Breast epithelium (tissue), 4 donors: ENCODE data around the gene SFXN1. TPM values are rescaled to one million over a fixed set of nuclear protein-coding genes. Genes with fewer than 3 reads are reported as not detected.
"Not testable (repeated sequence)": the region's sequence is repeated elsewhere in the genome, so short reads cannot be mapped to it uniquely, and the experiment has no call there.

Experiments used
- DNase-seq, 2 donors: peaks; one replicate each; pipeline ENCODE4 v3.0.0-alpha.2; 2019; ENCODE audit warnings: low spot score in 2 of 2
- H3K27ac ChIP-seq, 2 donors: fragments of 200-600 bp; sonication (generic) in 1 of 2; one replicate each; pipeline ENCODE4 v1.5.1; 2016 to 2019; ENCODE audit warnings: mild to moderate bottlenecking in 1 of 2
- H3K27me3 ChIP-seq, 2 donors: fragments of 200-600 bp; sonication (generic) in 1 of 2; one replicate each; pipeline versions ENCODE4 v1.5.1 to v1.6.0; 2017 to 2019; ENCODE audit warnings: control low read depth in 1 of 2, mild to moderate bottlenecking in 1 of 2
- H3K36me3 ChIP-seq: fragments of 200-600 bp; one replicate; pipeline ENCODE4 v1.5.1; 2019
- H3K4me1 ChIP-seq, 2 donors: fragments of 200-600 bp; sonication (generic); one replicate each; pipeline ENCODE4 v1.5.1; 2016 to 2019; ENCODE audit warnings: control low read depth in 1 of 2
- H3K4me3 ChIP-seq, 3 donors: fragments of 200-600 bp; sonication (generic); 1 replicate in 2 of 3; 2 replicates in 1 of 3; pipeline ENCODE4 v1.5.1; 2016 to 2019; ENCODE audit warnings: mild to moderate bottlenecking in 3 of 3, moderate library complexity in 2 of 3
- H3K9me3 ChIP-seq, 2 donors: fragments of 200-600 bp; sonication (generic) in 1 of 2; one replicate each; pipeline ENCODE4 v1.5.1; 2016 to 2019; ENCODE audit warnings: control low read depth in 1 of 2
- POLR2A ChIP-seq: fragments of 450-650 bp; IDR thresholded peaks from one replicate; pipeline ENCODE4 v1.6.1; 2016; ENCODE audit warnings: antibody characterized with exemption, mild to moderate bottlenecking, moderate library complexity
- POLR2AphosphoS5 ChIP-seq, 3 donors: sonication (generic); formaldehyde crosslinking; IDR thresholded peaks; one replicate each; pipeline ENCODE4 v1.6.1; 2017; ENCODE audit warnings: antibody characterized with exemption in 3 of 3
- intact Hi-C: fragments of 100-400 bp; cut with DNase I; formaldehyde crosslinking; loops from one replicate; pipeline ENCODE4 v1.15.1; 2023; ENCODE audit warnings: low total_unique reads
- total RNA-seq, 3 donors: library from RNA; depleted of rRNA; stranded (reverse); fragments of >200 nt; gene quantifications; one replicate each; pipeline ENCODE4 v1.1.0, GENCODE V29; 2016
- TF ChIP-seq, protein P1 (sequence below), 3 donors: fragments of 450-650 bp; IDR thresholded peaks; one replicate each; pipeline ENCODE4 v1.5.1; 2016 to 2017; ENCODE audit warnings: antibody characterized with exemption in 3 of 3, mild to moderate bottlenecking in 3 of 3, moderate library complexity in 3 of 3

SFXN1 gene
- total RNA-seq, 3 donors from 2014 or later, result 16.6 to 30.5 (median 20.9) TPM

DNA sequence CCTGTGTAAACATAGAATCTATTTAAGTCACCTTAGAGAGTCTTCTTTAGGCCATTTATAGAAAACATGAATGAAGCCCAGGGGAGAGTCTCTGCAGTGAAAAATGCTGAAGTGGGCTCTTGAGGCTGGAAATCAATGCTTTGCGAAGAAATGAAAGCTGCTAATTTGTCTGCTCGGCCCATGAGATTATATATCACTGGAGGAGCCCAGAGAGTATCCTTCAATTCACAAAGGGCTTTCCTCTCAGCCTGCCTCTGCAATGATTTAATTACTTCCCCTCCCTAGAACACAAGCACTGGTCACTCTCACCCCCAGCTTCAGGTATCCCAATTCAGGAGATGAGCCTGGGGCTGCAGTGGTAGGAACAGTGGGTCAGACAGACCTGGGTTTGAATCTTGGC, 26.2 kb upstream of the SFXN1 start:
- intact Hi-C loops, result loop anchor here (10.0 kb wide), 1 partner anchor 507 kb away; no protein-coding TSS in a partner anchor
- Histone ChIP-seq H3K27me3 (peaks cover 0 to 35% of the 10 kb centered on the region in 2 donors), H3K9me3 (no peaks in the 10 kb centered on the region), H3K27ac (no peak overlapping the region), H3K36me3 (no peaks in the 10 kb centered on the region), H3K4me3 (no peak overlapping the region), H3K4me1 (no peaks in the 10 kb centered on the region)
- no peak for DNase-seq
- TF ChIP-seq, protein P1, sequence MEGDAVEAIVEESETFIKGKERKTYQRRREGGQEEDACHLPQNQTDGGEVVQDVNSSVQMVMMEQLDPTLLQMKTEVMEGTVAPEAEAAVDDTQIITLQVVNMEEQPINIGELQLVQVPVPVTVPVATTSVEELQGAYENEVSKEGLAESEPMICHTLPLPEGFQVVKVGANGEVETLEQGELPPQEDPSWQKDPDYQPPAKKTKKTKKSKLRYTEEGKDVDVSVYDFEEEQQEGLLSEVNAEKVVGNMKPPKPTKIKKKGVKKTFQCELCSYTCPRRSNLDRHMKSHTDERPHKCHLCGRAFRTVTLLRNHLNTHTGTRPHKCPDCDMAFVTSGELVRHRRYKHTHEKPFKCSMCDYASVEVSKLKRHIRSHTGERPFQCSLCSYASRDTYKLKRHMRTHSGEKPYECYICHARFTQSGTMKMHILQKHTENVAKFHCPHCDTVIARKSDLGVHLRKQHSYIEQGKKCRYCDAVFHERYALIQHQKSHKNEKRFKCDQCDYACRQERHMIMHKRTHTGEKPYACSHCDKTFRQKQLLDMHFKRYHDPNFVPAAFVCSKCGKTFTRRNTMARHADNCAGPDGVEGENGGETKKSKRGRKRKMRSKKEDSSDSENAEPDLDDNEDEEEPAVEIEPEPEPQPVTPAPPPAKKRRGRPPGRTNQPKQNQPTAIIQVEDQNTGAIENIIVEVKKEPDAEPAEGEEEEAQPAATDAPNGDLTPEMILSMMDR (IDR thresholded peaks at IDR 0.05), result no peak
- TF ChIP-seq POLR2A, result no peak
- TF ChIP-seq POLR2AphosphoS5 (IDR thresholded peaks at IDR 0.05), result no peak

DNA sequence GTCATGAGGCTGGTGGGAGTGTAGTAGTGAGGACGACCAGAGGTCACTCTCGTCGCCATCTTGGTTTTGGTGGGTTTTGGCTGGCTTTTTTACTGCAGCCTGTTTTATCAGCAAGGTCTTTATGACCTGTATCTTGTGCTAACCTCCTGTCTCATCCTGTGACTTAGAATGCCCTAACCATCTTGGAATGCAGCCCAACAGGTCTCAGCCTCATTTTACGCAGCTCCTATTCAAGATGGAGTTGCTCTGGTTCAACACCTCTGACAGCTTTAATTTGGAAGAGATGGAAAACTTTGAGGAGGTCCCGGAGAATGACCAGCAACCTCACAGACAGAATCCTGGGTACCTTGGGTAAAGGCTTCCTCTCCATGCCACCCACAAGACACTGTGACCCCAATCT, 24.0 kb upstream of the SFXN1 start:
- peaks cover 0 to 34% of the 10 kb centered on the region in 2 donors for H3K27me3 ChIP-seq
- intact Hi-C loops, result loop anchor here (10.0 kb wide), 1 partner anchor 510 kb away; no protein-coding TSS in a partner anchor
- H3K9me3 ChIP-seq, H3K4me3 ChIP-seq, H3K27ac ChIP-seq, DNase-seq, H3K4me1 ChIP-seq, H3K36me3 ChIP-seq: not testable (repeated sequence)

DNA sequence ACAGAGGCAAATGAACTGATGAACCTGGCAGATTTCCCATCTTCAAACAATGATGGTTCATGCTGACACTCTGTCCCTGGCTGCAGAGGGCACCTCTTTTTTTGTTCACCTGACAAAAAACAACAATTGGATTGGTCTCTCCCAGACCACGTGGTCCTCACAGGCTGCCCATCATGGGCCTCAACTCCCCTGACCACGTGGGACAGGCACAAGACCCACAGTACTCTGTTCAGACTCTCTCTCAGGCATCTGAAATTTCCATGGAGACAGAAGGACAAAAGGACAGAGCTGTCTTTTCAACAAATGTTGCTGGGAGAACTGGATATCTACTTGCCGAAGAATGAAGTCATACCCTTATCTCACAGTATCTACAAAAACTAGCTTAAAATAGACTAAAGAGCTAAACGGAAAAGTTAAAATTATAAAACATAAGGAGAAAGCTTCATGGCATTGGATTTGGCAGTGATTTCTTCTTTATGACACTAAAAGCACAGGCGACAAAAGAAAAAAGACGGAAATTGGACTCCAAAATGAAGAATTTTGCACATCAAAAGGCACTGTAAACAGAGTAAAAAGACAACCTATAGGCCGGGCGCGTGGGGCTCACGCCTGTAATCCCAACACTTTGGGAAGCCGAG, 22.1 kb upstream of the SFXN1 start:
- intact Hi-C loops, result loop anchor here (10.0 kb wide), 1 partner anchor 511 kb away; no protein-coding TSS in a partner anchor
- Histone ChIP-seq H3K27ac (no peak overlapping the region), H3K4me3 (no peak overlapping the region), H3K4me1 (no peaks in the 10 kb centered on the region), H3K9me3 (no peaks in the 10 kb centered on the region), H3K27me3 (peaks cover 0 to 25% of the 10 kb centered on the region in 2 donors), H3K36me3 (no peaks in the 10 kb centered on the region)
- TF ChIP-seq POLR2A (no peak), POLR2AphosphoS5 (IDR thresholded peaks at IDR 0.05) (no peak)
- TF ChIP-seq, protein P1 (IDR thresholded peaks at IDR 0.05), result no peak
- DNase-seq, result no peak

DNA sequence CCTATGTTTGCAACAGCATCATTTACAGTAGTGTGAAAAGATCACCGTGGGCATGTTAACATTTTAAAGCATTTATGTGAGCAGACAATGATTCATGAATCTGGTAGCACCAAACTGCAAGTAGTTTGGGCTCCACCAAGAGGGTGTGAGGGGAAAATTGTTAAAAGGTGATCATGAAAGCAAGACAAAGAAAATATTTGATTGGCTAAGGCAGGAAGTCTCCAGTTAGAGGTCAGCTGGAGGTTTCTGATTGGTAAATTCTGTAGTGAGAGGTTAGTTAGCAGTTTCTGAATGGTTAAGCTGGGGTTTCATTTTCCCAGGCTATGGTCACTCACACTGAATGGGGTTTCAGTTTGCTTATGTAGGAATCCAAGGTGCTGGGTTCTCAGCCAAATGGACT, 20.9 kb upstream of the SFXN1 start:
- intact Hi-C loops, result loop anchor here (10.0 kb wide), 1 partner anchor 513 kb away; no protein-coding TSS in a partner anchor
- H3K4me1 ChIP-seq, result no peaks in the 10 kb centered on the region
- peaks cover 0 to 19% of the 10 kb centered on the region in 2 donors for H3K27me3 ChIP-seq
- no peak for DNase-seq
- TF ChIP-seq POLR2AphosphoS5 (IDR thresholded peaks at IDR 0.05) (no peak), POLR2A (no peak)
- TF ChIP-seq, protein P1 (IDR thresholded peaks at IDR 0.05), result no peak
- no peaks in the 10 kb centered on the region for H3K36me3 ChIP-seq
- H3K27ac ChIP-seq, result no peak overlapping the region
- no peaks in the 10 kb centered on the region for H3K9me3 ChIP-seq
- no peak overlapping the region for H3K4me3 ChIP-seq

DNA sequence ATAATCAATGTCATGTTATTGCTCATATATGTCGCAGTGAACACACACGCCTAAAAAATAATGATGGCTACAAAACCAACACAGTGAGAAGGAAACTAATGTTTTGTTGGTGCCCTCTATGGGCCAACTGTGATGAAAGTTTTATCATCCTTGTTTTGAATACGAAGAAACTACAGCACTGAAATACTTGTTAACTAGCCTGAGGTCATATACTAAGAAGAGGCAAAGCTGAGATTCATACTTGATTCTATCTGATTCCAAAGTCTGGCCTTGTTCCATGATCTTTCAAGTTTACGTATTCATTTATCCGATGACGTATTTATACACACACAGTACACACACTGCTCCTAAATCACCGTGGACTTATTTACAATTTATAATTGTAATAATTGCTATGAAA, 18.2 kb upstream of the SFXN1 start:
- no peaks in the 10 kb centered on the region for H3K36me3 ChIP-seq
- H3K27me3 ChIP-seq, result peaks cover 0 to 3% of the 10 kb centered on the region in 2 donors
- no peak overlapping the region for H3K27ac ChIP-seq
- H3K4me1 ChIP-seq, result no peaks in the 10 kb centered on the region
- intact Hi-C loops, result no loop called here
- no peak for DNase-seq
- H3K9me3 ChIP-seq, result no peaks in the 10 kb centered on the region
- TF ChIP-seq POLR2AphosphoS5 (IDR thresholded peaks at IDR 0.05) (no peak), POLR2A (no peak)
- TF ChIP-seq, protein P1 (IDR thresholded peaks at IDR 0.05), result peak in 2 of 3 donors; percentile 13 to 19
- H3K4me3 ChIP-seq, result no peak overlapping the region
